Transverse colon (tissue), 4 donors: ENCODE data around the gene WNT11. TPM values are rescaled to one million over a fixed set of nuclear protein-coding genes. Genes with fewer than 3 reads are reported as not detected.
"Not testable (repeated sequence)": the region's sequence is repeated elsewhere in the genome, so short reads cannot be mapped to it uniquely, and the experiment has no call there.

ENCODE experiments used
- DNase-seq: peaks from one replicate; pipeline ENCODE4 v3.0.0-alpha.2; 2019
- H3K27ac ChIP-seq, 4 donors: fragments of 200-600 bp; sonication (generic); 2 replicates each; pipeline ENCODE4 v1.5.1; 2016 to 2018; ENCODE audit warnings: inconsistent platforms in 4 of 4
- H3K27me3 ChIP-seq: fragments of 200-600 bp; sonication (generic); 2 replicates; pipeline ENCODE4 v1.5.1; 2017; ENCODE audit warnings: inconsistent platforms
- H3K36me3 ChIP-seq, 4 donors: fragments of 200-600 bp; sonication (generic); 2 replicates each; pipeline ENCODE4 v1.5.1; 2017 to 2019; ENCODE audit warnings: inconsistent platforms in 4 of 4
- H3K4me1 ChIP-seq, 4 donors: fragments of 200-600 bp; sonication (generic); 2 replicates each; pipeline ENCODE4 v1.5.1; 2017 to 2020; ENCODE audit warnings: inconsistent platforms in 4 of 4
- H3K4me3 ChIP-seq, 4 donors: fragments of 200-600 bp; sonication (generic); 1 replicate in 1 of 4; 2 replicates in 3 of 4; pipeline versions ENCODE4 v1.5.1 to v1.6.1; 2017 to 2019; ENCODE audit warnings: inconsistent platforms in 4 of 4
- H3K9me3 ChIP-seq, 2 donors: fragments of 200-600 bp; sonication (generic); 2 replicates each; pipeline ENCODE4 v1.5.1; 2017 to 2019; ENCODE audit warnings: inconsistent platforms in 2 of 2
- CTCF ChIP-seq, 5 experiments: fragments of 200-600 bp in 3 of 5; fragments of 450-650 bp in 2 of 5; sonication (generic) in 3 of 5; IDR thresholded peaks; 1 replicate in 2 of 5; 2 replicates in 3 of 5; pipeline ENCODE4 v1.5.1; 2016 to 2017; ENCODE audit warnings: antibody characterized with exemption in 5 of 5, inconsistent platforms in 3 of 5, mild to moderate bottlenecking in 2 of 5, moderate library complexity in 1 of 5
- EP300 ChIP-seq: sonication (generic); formaldehyde crosslinking; IDR thresholded peaks from one replicate; pipeline ENCODE4 v1.6.1; 2017; ENCODE audit warnings: antibody characterized with exemption, low read depth
- POLR2A ChIP-seq: fragments of 450-650 bp; IDR thresholded peaks from one replicate; pipeline ENCODE4 v1.6.1; 2016; ENCODE audit warnings: antibody characterized with exemption, mild to moderate bottlenecking, moderate library complexity
- POLR2AphosphoS5 ChIP-seq, 3 donors: sonication (generic); formaldehyde crosslinking; IDR thresholded peaks; one replicate each; pipeline ENCODE4 v1.6.1; 2016; ENCODE audit warnings: antibody characterized with exemption in 3 of 3
- WGBS, 2 donors: methylation state at CpG; one replicate each; pipeline ENCODE4 v1.1.5; 2018; ENCODE audit warnings: low coverage in 1 of 2; 5-methylcytosine and 5-hydroxymethylcytosine counted together
- in situ Hi-C, 4 donors: fragments of 200-750 bp; cut with MboI; loops; one replicate each; pipeline versions ENCODE4 v1.15.0 to v1.15.1; 2017; ENCODE audit warnings: low sequenced_read_pairs in 3 of 4, low pct_ligation_motif_present in 1 of 4, low pct_unique_long_range_greater_than_20kb in 1 of 4
- intact Hi-C: fragments of 100-400 bp; cut with DNase I; formaldehyde crosslinking; loops from one replicate; pipeline ENCODE4 v1.15.1; 2023; ENCODE audit warnings: low total_unique reads
- total RNA-seq, 4 donors: library from RNA; depleted of rRNA; stranded (reverse); fragments of >200 nt; gene quantifications; one replicate each; pipeline ENCODE4 v1.1.0, GENCODE V29; 2016

The WNT11 gene
- total RNA-seq, 4 donors from 2014 or later: 2.4 to 14.6 (median 9.9) TPM

- no peak for TF ChIP-seq CTCF (IDR thresholded peaks at IDR 0.05)
- no peak for TF ChIP-seq EP300
- TF ChIP-seq POLR2AphosphoS5 (IDR thresholded peaks at IDR 0.05): no peak
- TF ChIP-seq POLR2A: no peak
- Histone ChIP-seq H3K27ac (no peak overlapping the region), H3K4me1 (peaks cover 0 to under 1% (median 0%) of the 10 kb centered on the region in 4 donors), H3K4me3 (no peak overlapping the region), H3K9me3 (no peaks in the 10 kb centered on the region), H3K27me3 (peaks cover 11% of the 10 kb centered on the region), H3K36me3 (no peaks in the 10 kb centered on the region)
- in situ Hi-C loops: loop anchor here in 2 of 4 donors (5.0 to 25.0 kb wide), 2 partner anchors 112 to 117 kb away; no protein-coding TSS in a partner anchor
- no peak for DNase-seq
- 89% methylated on average over 28 of the region's 28 CpGs; no CpG with 5 or more reads in 1 of the 2 donors for WGBS, 2 donors
- intact Hi-C loops: no loop called here
Measured at GRCh38 chr11:76200006-76200940, 6.0 kb downstream of the WNT11 start.

- not testable (repeated sequence) for DNase-seq, H3K4me3 ChIP-seq
Measured at GRCh38 chr11:76198691-76199090, 7.6 kb downstream of the WNT11 start.

GRCh38 chr11:76197941-76198640 is 8.2 kb downstream of the WNT11 start:
- Histone ChIP-seq H3K27me3 (no peaks in the 10 kb centered on the region), H3K4me1 (no peaks in the 10 kb centered on the region), H3K36me3 (no peaks in the 10 kb centered on the region), H3K4me3 (no peak overlapping the region), H3K27ac (no peak overlapping the region), H3K9me3 (no peaks in the 10 kb centered on the region)
- intact Hi-C loops (no loop called here), in situ Hi-C loops (no loop called here)
- DNase-seq: no peak
- TF ChIP-seq POLR2AphosphoS5 (IDR thresholded peaks at IDR 0.05) (no peak), EP300 (no peak), CTCF (IDR thresholded peaks at IDR 0.05) (no peak), POLR2A (no peak)
- 81% methylated on average over 3 of the region's 6 CpGs; no CpG with 5 or more reads in 1 of the 2 donors for WGBS, 2 donors

More at GRCh38 chr11:76198691-76199090, 7.6 kb downstream of the WNT11 start:
- H3K27ac ChIP-seq, in situ Hi-C loops, intact Hi-C loops, H3K36me3 ChIP-seq, H3K27me3 ChIP-seq, H3K9me3 ChIP-seq, H3K4me1 ChIP-seq: not testable (repeated sequence)
- WGBS, 2 donors: 97 to 100% methylated on average over 1 to 6 of the region's 6 CpGs

- Histone ChIP-seq H3K9me3 (no peaks in the 10 kb centered on the region), H3K27me3 (no peaks in the 10 kb centered on the region), H3K27ac (no peak overlapping the region), H3K36me3 (no peaks in the 10 kb centered on the region), H3K4me1 (no peaks in the 10 kb centered on the region), H3K4me3 (no peak overlapping the region)
- in situ Hi-C loops: no loop called here
- intact Hi-C loops: no loop called here
- no peak for DNase-seq
- TF ChIP-seq CTCF (IDR thresholded peaks at IDR 0.05) (no peak), POLR2A (no peak), EP300 (no peak), POLR2AphosphoS5 (IDR thresholded peaks at IDR 0.05) (no peak)
- WGBS, 2 donors: 84 to 100% methylated on average over 1 to 6 of the region's 6 CpGs
Measured at GRCh38 chr11:76197332-76197731, 9.0 kb downstream of the WNT11 start.
